ENCODE results near the gene TTC28.
"Not testable (repeated sequence)": the region's sequence is repeated elsewhere in the genome, so short reads cannot be mapped to it uniquely, and the experiment has no call there.

Gene TTC28

DNA sequence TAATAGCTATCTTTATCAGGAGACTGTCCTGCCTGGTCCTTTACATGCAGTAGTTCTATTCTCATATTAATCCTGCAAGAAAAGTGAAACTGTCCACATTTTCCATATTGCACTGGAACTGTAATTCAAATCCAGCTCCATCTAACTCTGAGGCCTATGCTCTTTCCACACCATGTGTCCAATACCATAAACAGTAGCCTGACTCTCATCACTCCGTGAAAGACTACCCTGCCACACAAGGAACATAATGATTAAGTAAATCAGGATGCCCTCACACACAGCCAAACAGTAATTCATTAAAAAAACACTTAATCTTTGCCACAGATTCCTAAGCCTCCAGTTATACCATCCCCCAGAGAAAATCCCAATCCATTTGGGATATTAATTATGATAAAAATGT, 475.3 kb downstream of the TTC28 start:
- no peaks in the 10 kb centered on the region for H3K9me3 ChIP-seq (ENCODE audit: insufficient read depth, low read length)
- H3K9ac ChIP-seq (ENCODE audit: low read length): no peak overlapping the region
- H3F3A ChIP-seq (ENCODE audit: insufficient read depth): no peaks in the 10 kb centered on the region
- H3K79me2 ChIP-seq (ENCODE audit: insufficient read depth, low read length): no peaks in the 10 kb centered on the region
- no peak overlapping the region for H3K27ac ChIP-seq (ENCODE audit: low read depth, low read length)
- no peaks in the 10 kb centered on the region for H3K27me3 ChIP-seq (ENCODE audit: low read length)
- no peak overlapping the region for H2AFZ ChIP-seq (ENCODE audit: low read depth, low read length, severe bottlenecking)
- no peaks in the 10 kb centered on the region; the same call in 1 of the 2 replicates for H3K9me2 ChIP-seq (replicated peaks; ENCODE audit: insufficient read depth, low read length)
- no peaks in the 10 kb centered on the region for H4K20me1 ChIP-seq (ENCODE audit: low read depth, low read length)
- no peak overlapping the region for H3K4me2 ChIP-seq (ENCODE audit: low read depth, low read length, poor library complexity, severe bottlenecking)
- no peak for TF ChIP-seq EZH2phosphoT487 (conservative IDR thresholded peaks at IDR 0.05; ENCODE audit: low read length)
- TF ChIP-seq, protein P1, sequence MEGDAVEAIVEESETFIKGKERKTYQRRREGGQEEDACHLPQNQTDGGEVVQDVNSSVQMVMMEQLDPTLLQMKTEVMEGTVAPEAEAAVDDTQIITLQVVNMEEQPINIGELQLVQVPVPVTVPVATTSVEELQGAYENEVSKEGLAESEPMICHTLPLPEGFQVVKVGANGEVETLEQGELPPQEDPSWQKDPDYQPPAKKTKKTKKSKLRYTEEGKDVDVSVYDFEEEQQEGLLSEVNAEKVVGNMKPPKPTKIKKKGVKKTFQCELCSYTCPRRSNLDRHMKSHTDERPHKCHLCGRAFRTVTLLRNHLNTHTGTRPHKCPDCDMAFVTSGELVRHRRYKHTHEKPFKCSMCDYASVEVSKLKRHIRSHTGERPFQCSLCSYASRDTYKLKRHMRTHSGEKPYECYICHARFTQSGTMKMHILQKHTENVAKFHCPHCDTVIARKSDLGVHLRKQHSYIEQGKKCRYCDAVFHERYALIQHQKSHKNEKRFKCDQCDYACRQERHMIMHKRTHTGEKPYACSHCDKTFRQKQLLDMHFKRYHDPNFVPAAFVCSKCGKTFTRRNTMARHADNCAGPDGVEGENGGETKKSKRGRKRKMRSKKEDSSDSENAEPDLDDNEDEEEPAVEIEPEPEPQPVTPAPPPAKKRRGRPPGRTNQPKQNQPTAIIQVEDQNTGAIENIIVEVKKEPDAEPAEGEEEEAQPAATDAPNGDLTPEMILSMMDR (IDR thresholded peaks at IDR 0.05; ENCODE audit: insufficient read depth, low read length, poor library complexity, severe bottlenecking): no peak
- no peak overlapping the region for H3K4me3 ChIP-seq (ENCODE audit: insufficient read depth, low read length, poor library complexity, severe bottlenecking)
- no peaks in the 10 kb centered on the region for H3K36me3 ChIP-seq (ENCODE audit: low read length)

GRCh38 chr22:28203286-28203685, 476.4 kb downstream of the TTC28 start:
- no peaks in the 10 kb centered on the region for H3K27me3 ChIP-seq (ENCODE audit: low read length)
- H3K9me2 ChIP-seq (replicated peaks; ENCODE audit: insufficient read depth, low read length): no peaks in the 10 kb centered on the region; the same call in 1 of the 2 replicates
- H3F3A ChIP-seq (ENCODE audit: insufficient read depth): no peaks in the 10 kb centered on the region
- no peak overlapping the region for H3K27ac ChIP-seq (ENCODE audit: low read depth, low read length)
- no peak for TF ChIP-seq EZH2phosphoT487 (conservative IDR thresholded peaks at IDR 0.05; ENCODE audit: low read length)
- TF ChIP-seq, protein P1 (IDR thresholded peaks at IDR 0.05; ENCODE audit: insufficient read depth, low read length, poor library complexity, severe bottlenecking): no peak
- no peaks in the 10 kb centered on the region for H4K20me1 ChIP-seq (ENCODE audit: low read depth, low read length)
- H3K4me3 ChIP-seq (ENCODE audit: insufficient read depth, low read length, poor library complexity, severe bottlenecking): no peak overlapping the region
- no peaks in the 10 kb centered on the region for H3K79me2 ChIP-seq (ENCODE audit: insufficient read depth, low read length)
- H3K4me2 ChIP-seq (ENCODE audit: low read depth, low read length, poor library complexity, severe bottlenecking): no peak overlapping the region
- no peak overlapping the region for H2AFZ ChIP-seq (ENCODE audit: low read depth, low read length, severe bottlenecking)
- H3K9me3 ChIP-seq (ENCODE audit: insufficient read depth, low read length): no peaks in the 10 kb centered on the region
- no peaks in the 10 kb centered on the region for H3K36me3 ChIP-seq (ENCODE audit: low read length)
- no peak overlapping the region for H3K9ac ChIP-seq (ENCODE audit: low read length)

DNA sequence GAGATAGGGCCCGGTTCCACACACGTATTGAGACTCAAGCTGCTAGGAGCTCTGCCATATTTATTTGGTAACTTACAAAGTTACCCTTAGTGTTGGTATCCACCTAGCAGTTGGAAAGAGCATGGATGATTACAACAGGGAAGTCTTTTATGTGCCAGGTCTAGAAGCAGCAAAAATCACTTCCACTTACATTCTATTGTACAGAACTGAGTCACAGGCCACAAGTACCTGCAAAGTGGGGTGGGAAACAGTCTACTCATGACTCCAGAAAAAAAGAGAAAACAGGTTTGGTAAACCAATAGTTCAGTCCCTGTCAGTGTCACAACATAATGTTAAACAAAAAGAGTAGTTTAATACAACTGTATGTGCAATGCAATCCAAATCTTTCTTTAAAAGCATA, 480.9 kb downstream of the TTC28 start:
- Histone ChIP-seq H2AFZ (ENCODE audit: low read depth, low read length, severe bottlenecking) (no peak overlapping the region), H3F3A (ENCODE audit: insufficient read depth) (no peaks in the 10 kb centered on the region), H4K20me1 (ENCODE audit: low read depth, low read length) (no peaks in the 10 kb centered on the region), H3K36me3 (ENCODE audit: low read length) (no peaks in the 10 kb centered on the region), H3K4me3 (ENCODE audit: insufficient read depth, low read length, poor library complexity, severe bottlenecking) (no peak overlapping the region), H3K27me3 (ENCODE audit: low read length) (no peaks in the 10 kb centered on the region), H3K79me2 (ENCODE audit: insufficient read depth, low read length) (no peaks in the 10 kb centered on the region), H3K27ac (ENCODE audit: low read depth, low read length) (no peak overlapping the region), H3K4me2 (ENCODE audit: low read depth, low read length, poor library complexity, severe bottlenecking) (no peak overlapping the region), H3K9me3 (ENCODE audit: insufficient read depth, low read length) (no peaks in the 10 kb centered on the region), H3K9ac (ENCODE audit: low read length) (no peak overlapping the region), H3K9me2 (replicated peaks; ENCODE audit: insufficient read depth, low read length) (no peaks in the 10 kb centered on the region)
- TF ChIP-seq, protein P1 (IDR thresholded peaks at IDR 0.05; ENCODE audit: insufficient read depth, low read length, poor library complexity, severe bottlenecking): no peak
- no peak for TF ChIP-seq EZH2phosphoT487 (conservative IDR thresholded peaks at IDR 0.05; ENCODE audit: low read length)

DNA sequence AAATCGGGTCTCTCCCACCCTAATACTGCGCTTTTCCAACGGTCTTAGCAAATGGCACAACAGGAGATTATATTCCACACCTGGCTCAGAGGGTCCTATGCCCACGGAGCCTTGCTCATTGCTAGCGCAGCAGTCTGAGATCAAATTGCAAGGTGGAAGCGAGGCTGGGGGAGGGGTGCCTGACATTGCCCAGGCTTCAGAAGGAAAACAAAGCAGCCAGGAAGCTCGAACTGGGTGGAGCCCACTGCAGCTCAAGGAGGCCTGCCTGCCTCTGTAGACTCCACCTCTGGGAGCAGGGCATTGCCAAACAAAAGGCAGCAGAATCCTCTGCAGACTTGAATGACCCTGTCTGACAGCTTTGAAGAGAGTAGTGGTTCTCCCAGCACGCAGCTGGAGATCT, 488.1 kb downstream of the TTC28 start:
- H3K79me2 ChIP-seq (ENCODE audit: insufficient read depth, low read length); H3K27ac ChIP-seq (ENCODE audit: low read depth, low read length); H3F3A ChIP-seq (ENCODE audit: insufficient read depth); H2AFZ ChIP-seq (ENCODE audit: low read depth, low read length, severe bottlenecking); H3K9me2 ChIP-seq (replicated peaks; ENCODE audit: insufficient read depth, low read length); H3K4me2 ChIP-seq (ENCODE audit: low read depth, low read length, poor library complexity, severe bottlenecking); H3K9ac ChIP-seq (ENCODE audit: low read length); H3K9me3 ChIP-seq (ENCODE audit: insufficient read depth, low read length); H3K36me3 ChIP-seq (ENCODE audit: low read length); H3K4me3 ChIP-seq (ENCODE audit: insufficient read depth, low read length, poor library complexity, severe bottlenecking); H3K27me3 ChIP-seq (ENCODE audit: low read length); H4K20me1 ChIP-seq (ENCODE audit: low read depth, low read length): not testable (repeated sequence)

All from SU-DHL-6 (cell line).